ENCODE measurements around the gene KLK2.

Gene KLK2

GRCh38 chr19:50844296-50844935 is 28.8 kb upstream of the KLK2 start:
- DNase-seq (ENCODE audit: extremely low read depth, low read depth): no peak
- no peak for TF ChIP-seq CTCF (IDR thresholded peaks at IDR 0.05; ENCODE audit: low read depth, low read length, missing control alignments)
- H3K4me3 ChIP-seq (replicated peaks; ENCODE audit: low read depth, low read length): no peak overlapping the region

GRCh38 chr19:50850738-50851137 is 22.5 kb upstream of the KLK2 start:
- DNase-seq (ENCODE audit: extremely low read depth, low read depth): no peak
- no peak for TF ChIP-seq CTCF (IDR thresholded peaks at IDR 0.05; ENCODE audit: low read depth, low read length, missing control alignments)
- H3K4me3 ChIP-seq (replicated peaks; ENCODE audit: low read depth, low read length): no peak overlapping the region

- no peak overlapping the region for H3K4me3 ChIP-seq (replicated peaks; ENCODE audit: low read depth, low read length)
- no peak for TF ChIP-seq CTCF (IDR thresholded peaks at IDR 0.05; ENCODE audit: low read depth, low read length, missing control alignments)
- no peak for DNase-seq (ENCODE audit: extremely low read depth, low read depth)
These were observed 21.6 kb upstream of the KLK2 start for GRCh38 chr19:50851620-50852019.

- no peak for TF ChIP-seq CTCF (IDR thresholded peaks at IDR 0.05; ENCODE audit: low read depth, low read length, missing control alignments)
- no peak within 1 kb of the TSS for H3K4me3 ChIP-seq (replicated peaks; ENCODE audit: low read depth, low read length)
- no peak for DNase-seq (ENCODE audit: extremely low read depth, low read depth)
These were observed 18.4 kb upstream of the KLK2 start, which contains the start of gene KLK3 for GRCh38 chr19:50854636-50855410. Gene KLK3, plus strand, starts transcription at chr19:50854915. Its CDS starts 41 bp downstream, at chr19:50854956.

- no peak for TF ChIP-seq CTCF (IDR thresholded peaks at IDR 0.05; ENCODE audit: low read depth, low read length, missing control alignments)
- no peak overlapping the region for H3K4me3 ChIP-seq (replicated peaks; ENCODE audit: low read depth, low read length)
- no peak for DNase-seq (ENCODE audit: extremely low read depth, low read depth)
These were observed 15.9 kb upstream of the KLK2 start for GRCh38 chr19:50857366-50857765.

- no peak for TF ChIP-seq CTCF (IDR thresholded peaks at IDR 0.05; ENCODE audit: low read depth, low read length, missing control alignments)
- H3K4me3 ChIP-seq (replicated peaks; ENCODE audit: low read depth, low read length): no peak overlapping the region
- DNase-seq (ENCODE audit: extremely low read depth, low read depth): no peak
These were observed 14.4 kb upstream of the KLK2 start for GRCh38 chr19:50858886-50859285.
